NB4 (cell line): Measurements from ENCODE around the gene CHCHD6.

Experiments
- MYC ChIP-seq: IDR thresholded peaks from 2 replicates; pipeline ENCODE4 v1.6.1; 2011; ENCODE audit warnings: low read depth, low read length
- TF ChIP-seq, protein P1 (sequence below): IDR thresholded peaks from one replicate; pipeline ENCODE4 v1.5.1; 2012; ENCODE audit warnings: low read depth, low read length

GRCh38 chr3:126749931-126750755 lies 46.1 kb downstream of the CHCHD6 start:
- TF ChIP-seq, protein P1, sequence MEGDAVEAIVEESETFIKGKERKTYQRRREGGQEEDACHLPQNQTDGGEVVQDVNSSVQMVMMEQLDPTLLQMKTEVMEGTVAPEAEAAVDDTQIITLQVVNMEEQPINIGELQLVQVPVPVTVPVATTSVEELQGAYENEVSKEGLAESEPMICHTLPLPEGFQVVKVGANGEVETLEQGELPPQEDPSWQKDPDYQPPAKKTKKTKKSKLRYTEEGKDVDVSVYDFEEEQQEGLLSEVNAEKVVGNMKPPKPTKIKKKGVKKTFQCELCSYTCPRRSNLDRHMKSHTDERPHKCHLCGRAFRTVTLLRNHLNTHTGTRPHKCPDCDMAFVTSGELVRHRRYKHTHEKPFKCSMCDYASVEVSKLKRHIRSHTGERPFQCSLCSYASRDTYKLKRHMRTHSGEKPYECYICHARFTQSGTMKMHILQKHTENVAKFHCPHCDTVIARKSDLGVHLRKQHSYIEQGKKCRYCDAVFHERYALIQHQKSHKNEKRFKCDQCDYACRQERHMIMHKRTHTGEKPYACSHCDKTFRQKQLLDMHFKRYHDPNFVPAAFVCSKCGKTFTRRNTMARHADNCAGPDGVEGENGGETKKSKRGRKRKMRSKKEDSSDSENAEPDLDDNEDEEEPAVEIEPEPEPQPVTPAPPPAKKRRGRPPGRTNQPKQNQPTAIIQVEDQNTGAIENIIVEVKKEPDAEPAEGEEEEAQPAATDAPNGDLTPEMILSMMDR: no peak
- no peak for TF ChIP-seq MYC
